ENCODE results near the gene DENND4A.

DNA sequence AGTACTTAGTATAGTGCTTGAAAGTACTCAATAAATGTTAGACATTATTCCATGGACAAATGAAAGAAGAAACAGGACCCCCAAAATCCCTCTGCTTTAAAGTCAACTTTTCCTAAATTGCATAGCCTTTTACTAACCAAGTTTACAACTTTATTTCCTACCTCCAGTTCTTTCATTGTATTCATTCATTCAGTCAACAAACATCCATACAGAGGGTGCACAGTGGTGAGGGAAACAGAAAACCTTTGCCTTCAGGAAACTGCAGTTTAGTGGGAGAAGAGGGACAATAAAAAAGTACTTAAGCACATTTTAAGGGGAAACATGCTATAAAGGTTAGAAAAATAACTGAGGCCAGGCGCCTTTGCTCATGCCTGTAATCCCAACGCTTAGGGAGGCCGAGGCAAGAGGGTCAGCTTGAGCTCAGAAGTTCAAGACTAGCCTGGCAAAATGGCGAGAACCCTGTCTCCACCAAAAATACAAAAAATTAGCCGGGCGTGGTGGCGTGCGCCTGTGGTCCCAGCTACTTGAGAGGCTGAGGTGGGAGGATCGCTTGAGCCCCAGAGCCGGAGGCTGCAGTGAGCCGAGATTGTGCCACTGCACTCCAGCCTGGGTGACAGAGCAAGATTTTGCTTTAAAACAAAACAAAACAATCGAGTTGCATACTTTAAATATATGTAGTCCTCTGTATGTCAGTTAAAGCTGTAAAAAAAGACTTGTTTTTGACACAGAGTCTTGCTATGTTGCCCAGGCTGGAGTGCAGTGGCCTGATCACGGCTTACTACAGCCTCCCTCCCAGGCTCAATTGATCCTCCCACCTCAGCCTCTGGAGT lies 1.1 kb upstream of the DENND4A start:
- TF ChIP-seq, protein P1, sequence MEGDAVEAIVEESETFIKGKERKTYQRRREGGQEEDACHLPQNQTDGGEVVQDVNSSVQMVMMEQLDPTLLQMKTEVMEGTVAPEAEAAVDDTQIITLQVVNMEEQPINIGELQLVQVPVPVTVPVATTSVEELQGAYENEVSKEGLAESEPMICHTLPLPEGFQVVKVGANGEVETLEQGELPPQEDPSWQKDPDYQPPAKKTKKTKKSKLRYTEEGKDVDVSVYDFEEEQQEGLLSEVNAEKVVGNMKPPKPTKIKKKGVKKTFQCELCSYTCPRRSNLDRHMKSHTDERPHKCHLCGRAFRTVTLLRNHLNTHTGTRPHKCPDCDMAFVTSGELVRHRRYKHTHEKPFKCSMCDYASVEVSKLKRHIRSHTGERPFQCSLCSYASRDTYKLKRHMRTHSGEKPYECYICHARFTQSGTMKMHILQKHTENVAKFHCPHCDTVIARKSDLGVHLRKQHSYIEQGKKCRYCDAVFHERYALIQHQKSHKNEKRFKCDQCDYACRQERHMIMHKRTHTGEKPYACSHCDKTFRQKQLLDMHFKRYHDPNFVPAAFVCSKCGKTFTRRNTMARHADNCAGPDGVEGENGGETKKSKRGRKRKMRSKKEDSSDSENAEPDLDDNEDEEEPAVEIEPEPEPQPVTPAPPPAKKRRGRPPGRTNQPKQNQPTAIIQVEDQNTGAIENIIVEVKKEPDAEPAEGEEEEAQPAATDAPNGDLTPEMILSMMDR (conservative IDR thresholded peaks at IDR 0.05; ENCODE audit: low read depth, low read length), result no peak
- no peak for TF ChIP-seq EZH2 (IDR thresholded peaks at IDR 0.05; ENCODE audit: borderline replicate concordance, low read depth, low read length, poor library complexity, severe bottlenecking)

Data from A673 (cell line).